WERI-Rb-1 (cell line): Measurements from ENCODE around the gene PRKCH.

ENCODE experiments used
- DNase-seq: peaks from one replicate; pipeline ENCODE4 v3.0.0-alpha.2; 2020
- H3K27ac ChIP-seq: fragments of 250-450 bp; sonication (Bioruptor Pico); 2 replicates; pipeline ENCODE4 v1.5.1; 2020; ENCODE audit warnings: mild to moderate bottlenecking, moderate library complexity
- H3K27me3 ChIP-seq: fragments of 250-450 bp; sonication (Bioruptor Pico); 2 replicates; pipeline ENCODE4 v1.5.1; 2021; ENCODE audit warnings: mild to moderate bottlenecking, low read depth, moderate library complexity; ENCODE audit not compliant: insufficient read depth, severe bottlenecking
- H3K36me3 ChIP-seq: fragments of 250-450 bp; sonication (Bioruptor Pico); 2 replicates; pipeline ENCODE4 v1.5.1; 2020; ENCODE audit warnings: mild to moderate bottlenecking, moderate library complexity
- H3K4me3 ChIP-seq: 2 replicates; pipeline ENCODE4 v1.5.1; 2011; ENCODE audit warnings: low read depth, mild to moderate bottlenecking, control low read depth, low read length
- H3K9me3 ChIP-seq: fragments of 250-450 bp; sonication (Bioruptor Pico); 2 replicates; pipeline ENCODE4 v1.5.1; 2021; ENCODE audit warnings: mild to moderate bottlenecking, moderate library complexity; ENCODE audit not compliant: severe bottlenecking
- CTCF ChIP-seq: IDR thresholded peaks from 2 replicates; pipeline ENCODE4 v1.5.1; 2011; ENCODE audit warnings: low read depth, mild to moderate bottlenecking, control low read depth, inconsistent platforms, low read length

The PRKCH gene

GRCh38 chr14:61538464-61539022 is 217.2 kb downstream of the PRKCH start:
- no peak for DNase-seq
- H3K27ac ChIP-seq, result no peak overlapping the region
- H3K27me3 ChIP-seq, result no peaks in the 10 kb centered on the region
- no peak for TF ChIP-seq CTCF
- H3K4me3 ChIP-seq, result no peak overlapping the region
- no peaks in the 10 kb centered on the region for H3K36me3 ChIP-seq
- H3K9me3 ChIP-seq, result no peaks in the 10 kb centered on the region

GRCh38 chr14:61539631-61540030 is 218.3 kb downstream of the PRKCH start:
- H3K27me3 ChIP-seq, result no peaks in the 10 kb centered on the region
- DNase-seq, result no peak
- TF ChIP-seq CTCF, result no peak
- H3K27ac ChIP-seq, result no peak overlapping the region
- no peaks in the 10 kb centered on the region for H3K9me3 ChIP-seq
- H3K4me3 ChIP-seq, result no peak overlapping the region
- H3K36me3 ChIP-seq, result no peaks in the 10 kb centered on the region

GRCh38 chr14:61540931-61541330 is 219.6 kb downstream of the PRKCH start:
- H3K27me3 ChIP-seq, result no peaks in the 10 kb centered on the region
- no peak for TF ChIP-seq CTCF
- no peak overlapping the region for H3K4me3 ChIP-seq
- H3K36me3 ChIP-seq, result no peaks in the 10 kb centered on the region
- no peak overlapping the region for H3K27ac ChIP-seq
- H3K9me3 ChIP-seq, result no peaks in the 10 kb centered on the region
- DNase-seq, result no peak

GRCh38 chr14:61542848-61543790 is 221.7 kb downstream of the PRKCH start:
- Histone ChIP-seq H3K9me3 (no peaks in the 10 kb centered on the region), H3K27ac (no peak overlapping the region), H3K36me3 (no peaks in the 10 kb centered on the region), H3K27me3 (no peaks in the 10 kb centered on the region), H3K4me3 (no peak overlapping the region)
- TF ChIP-seq CTCF, result no peak
- DNase-seq, result no peak

- TF ChIP-seq CTCF, result no peak
- Histone ChIP-seq H3K9me3 (no peaks in the 10 kb centered on the region), H3K27me3 (no peaks in the 10 kb centered on the region), H3K4me3 (no peak overlapping the region), H3K27ac (no peak overlapping the region), H3K36me3 (no peaks in the 10 kb centered on the region)
- no peak for DNase-seq
Measured at GRCh38 chr14:61543946-61544345, 222.6 kb downstream of the PRKCH start.
